GM21367 (cell line): ENCODE data around the gene HS6ST1.

Experiments
- ATAC-seq: cut with Tn5 transposase; IDR thresholded peaks from one replicate; pipeline ENCODE4 v1.9.1; 2021; ENCODE audit not compliant: unreplicated experiment

HS6ST1 gene

DNA sequence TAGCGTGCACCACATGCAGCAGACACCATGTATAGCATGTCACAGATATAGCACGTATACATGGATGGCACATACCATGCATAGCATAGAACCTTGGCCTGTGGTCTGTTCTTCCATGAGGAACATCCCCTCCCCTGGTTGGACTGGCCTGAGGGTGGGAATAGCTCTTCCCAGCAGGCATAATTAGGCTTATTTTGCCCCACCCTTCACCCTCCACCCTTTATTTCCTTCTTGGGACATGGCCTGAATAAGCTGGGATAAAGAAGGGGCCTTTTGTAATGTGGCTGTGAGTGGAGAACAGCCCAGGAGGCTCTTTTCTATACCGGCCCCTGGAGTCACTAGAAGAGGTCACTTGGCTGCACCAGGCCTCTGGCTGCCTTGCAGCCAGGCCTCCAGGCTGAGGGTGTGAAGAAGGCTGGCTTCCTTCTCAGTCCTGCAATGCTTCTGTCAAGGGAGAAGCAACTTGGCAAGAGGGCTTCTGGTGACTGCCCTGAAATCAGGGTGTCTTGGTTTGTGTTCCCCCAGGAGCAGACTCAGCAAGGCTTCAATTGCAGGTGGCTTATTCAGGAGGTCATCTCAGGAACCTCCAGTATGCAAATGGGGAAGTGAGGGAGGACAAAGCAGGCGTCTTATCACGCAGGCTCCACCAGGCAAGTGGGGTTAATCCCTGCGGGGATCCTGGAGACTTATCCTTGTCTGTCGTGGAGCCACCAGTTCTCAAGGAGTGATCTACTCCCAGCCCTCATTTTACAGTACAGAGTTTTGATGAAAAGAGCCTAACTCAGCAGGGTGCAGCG lies 68.2 kb downstream of the HS6ST1 start:
- no peak for ATAC-seq

GRCh38 chr2:128249555-128249954 lies 69.1 kb downstream of the HS6ST1 start:
- ATAC-seq: no peak

GRCh38 chr2:128245813-128246212 lies 72.9 kb downstream of the HS6ST1 start:
- ATAC-seq: no peak

- ATAC-seq: no peak
Observed at GRCh38 chr2:128241896-128242295, 76.8 kb downstream of the HS6ST1 start.

GRCh38 chr2:128237911-128238697 lies 80.6 kb downstream of the HS6ST1 start:
- ATAC-seq: no peak

DNA sequence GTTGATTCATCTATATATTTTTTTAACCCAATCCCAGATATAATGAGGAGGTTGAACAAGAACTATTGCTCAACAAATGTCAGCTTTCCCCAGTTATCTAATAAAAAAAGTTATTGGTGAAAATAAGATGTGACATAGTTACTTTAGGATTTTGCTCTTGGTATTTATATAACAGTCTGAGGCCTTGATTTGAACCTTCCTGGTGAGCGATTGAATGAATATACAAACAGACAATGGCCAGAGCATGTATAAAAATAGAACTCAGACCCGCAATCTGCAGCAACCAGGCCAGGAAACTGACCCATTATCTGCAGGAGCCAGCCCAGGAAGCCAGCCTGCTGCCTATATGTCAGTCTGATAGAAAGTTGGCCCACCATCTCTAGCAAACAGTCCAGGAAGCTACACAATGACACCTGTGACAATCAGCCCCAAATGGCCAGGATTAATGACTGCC lies 81.6 kb downstream of the HS6ST1 start:
- no peak for ATAC-seq

GRCh38 chr2:128236491-128237035 lies 82.1 kb downstream of the HS6ST1 start:
- ATAC-seq: no peak

- ATAC-seq: no peak
Observed at GRCh38 chr2:128235581-128235980, 83.1 kb downstream of the HS6ST1 start.

DNA sequence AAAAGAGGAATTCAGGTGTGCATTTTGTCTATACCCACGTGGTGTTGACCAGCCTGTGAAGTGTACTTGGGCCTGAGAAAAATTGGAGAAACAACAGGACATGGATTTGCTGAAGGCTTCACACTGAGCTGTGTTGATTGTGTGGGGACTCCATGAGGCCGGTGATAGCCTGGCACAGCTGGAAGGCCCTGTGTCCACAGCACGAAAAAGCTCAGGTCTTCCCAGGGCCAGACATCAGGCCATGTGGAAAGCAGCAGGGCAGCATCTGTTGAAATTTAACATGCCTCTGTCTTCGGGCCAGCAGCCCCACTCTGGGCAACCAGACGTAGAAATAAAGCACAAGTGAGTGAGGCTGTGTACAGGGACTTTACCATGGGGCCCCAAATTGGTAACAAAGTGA lies 84.1 kb downstream of the HS6ST1 start:
- ATAC-seq: no peak

DNA sequence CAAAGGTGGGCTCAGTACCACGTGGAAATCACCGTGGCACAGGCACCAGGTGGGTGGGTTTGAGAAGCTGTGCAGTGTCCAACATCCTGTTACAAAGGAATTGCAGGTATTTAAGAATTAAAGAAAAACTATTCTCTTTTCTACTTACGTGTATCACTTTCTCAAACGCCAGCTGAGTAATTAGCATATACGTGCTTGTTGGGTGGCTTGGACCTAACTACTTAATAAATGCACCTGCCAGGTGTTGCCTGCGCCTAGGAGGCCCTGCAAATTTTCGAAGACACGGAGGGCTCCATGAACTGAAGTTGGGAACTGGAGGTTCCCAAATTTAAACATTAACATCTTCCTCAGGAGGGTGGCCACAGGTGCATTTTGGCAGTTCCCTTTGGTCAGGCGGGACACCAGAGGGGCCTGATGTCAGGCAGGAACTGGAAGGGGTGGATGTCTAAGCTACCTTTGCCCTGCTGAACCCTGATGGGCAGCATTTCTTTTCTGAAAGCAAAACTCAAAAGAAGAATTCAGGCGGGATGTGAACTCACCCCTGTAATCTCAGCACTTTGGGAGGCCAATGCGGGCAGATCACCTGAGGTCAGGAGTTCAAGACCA lies 84.8 kb downstream of the HS6ST1 start:
- no peak for ATAC-seq

GRCh38 chr2:128232965-128233789 lies 85.5 kb downstream of the HS6ST1 start:
- peak; percentile 97 for ATAC-seq

DNA sequence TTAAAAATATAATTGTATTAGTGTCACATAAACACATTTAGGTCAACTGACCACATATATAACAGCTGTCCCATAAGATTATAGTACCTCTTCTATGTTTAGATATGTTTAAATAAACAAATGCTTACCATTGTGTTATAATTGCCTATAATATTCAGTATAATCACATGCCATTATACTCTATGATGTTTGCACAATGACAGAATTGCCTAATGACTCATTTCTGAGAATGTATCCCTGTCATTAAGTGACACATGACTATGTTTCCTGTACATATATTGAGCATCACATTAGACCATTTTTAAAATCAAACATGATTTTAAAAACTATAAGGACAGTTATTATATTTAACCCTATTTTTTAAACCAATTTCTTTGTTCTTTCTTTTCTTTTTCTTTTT lies 89.8 kb downstream of the HS6ST1 start:
- no peak for ATAC-seq

- ATAC-seq: no peak
Observed at GRCh38 chr2:128227862-128228261, 90.8 kb downstream of the HS6ST1 start.

GRCh38 chr2:128219891-128220290 lies 98.8 kb downstream of the HS6ST1 start:
- no peak for ATAC-seq

- no peak for ATAC-seq
Observed at GRCh38 chr2:128217671-128218070, 101.0 kb downstream of the HS6ST1 start.

DNA sequence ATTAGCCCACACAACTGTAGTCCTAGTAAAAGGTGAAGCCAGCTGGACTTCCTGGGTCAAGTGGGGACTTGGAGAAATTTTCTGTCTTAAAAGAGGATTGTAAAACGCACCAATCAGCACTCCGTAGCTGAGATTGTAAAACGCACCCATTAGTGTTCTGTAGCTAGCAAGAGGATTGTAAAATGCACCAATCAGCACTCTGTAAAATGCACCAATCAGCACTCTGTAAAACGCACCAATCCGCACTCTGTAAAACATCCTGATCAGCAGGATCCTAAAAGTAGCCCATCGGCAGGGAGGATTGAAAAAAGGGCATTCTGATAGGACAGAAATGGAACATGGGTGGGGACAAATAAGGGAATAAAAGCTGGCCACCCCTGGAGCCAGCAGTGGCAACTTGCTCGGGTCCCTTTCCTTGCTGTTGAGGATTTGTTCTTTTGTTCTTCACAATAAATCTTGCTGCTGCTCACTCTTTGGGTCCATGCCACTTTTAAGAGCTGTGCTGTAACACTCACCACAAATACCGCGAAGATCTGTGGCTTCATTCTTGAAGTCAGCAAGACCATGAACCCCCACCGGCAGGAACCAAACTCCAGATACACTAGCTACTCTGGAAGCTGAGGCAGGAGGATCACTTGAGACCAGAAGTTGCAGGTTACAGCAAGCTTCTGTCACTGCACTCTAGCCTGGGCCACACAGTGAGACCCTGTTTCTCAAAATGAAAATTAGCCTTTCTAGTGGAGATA lies 102.6 kb downstream of the HS6ST1 start:
- no peak for ATAC-seq
